GM23248 (cell line): ENCODE data around the gene SLC35F3. TPM values are rescaled to one million over a fixed set of nuclear protein-coding genes. Genes with fewer than 3 reads are reported as not detected.

Source experiments
- DNase-seq: peaks from one replicate; pipeline ENCODE4 v3.0.0-alpha.2; 2015
- H2AFZ ChIP-seq: fragments of 200-600 bp; sonication (generic); 2 replicates; pipeline ENCODE4 v1.6.1; 2016; ENCODE audit warnings: antibody characterized with exemption
- H3F3A ChIP-seq: fragments of 200-600 bp; sonication (generic); 2 replicates; pipeline ENCODE4 v1.6.1; 2016; ENCODE audit warnings: mild to moderate bottlenecking, antibody characterized with exemption, mixed run types; ENCODE audit not compliant: insufficient read depth
- H3K27ac ChIP-seq: fragments of 200-600 bp; sonication (generic); 2 replicates; pipeline ENCODE4 v1.5.1; 2016; ENCODE audit warnings: mild to moderate bottlenecking
- H3K27me3 ChIP-seq: fragments of 200-600 bp; sonication (generic); replicated peaks from 2 replicates; pipeline ENCODE4 v1.6.1; 2016; ENCODE audit warnings: mild to moderate bottlenecking; ENCODE audit not compliant: insufficient read depth
- H3K36me3 ChIP-seq: fragments of 200-600 bp; sonication (generic); 2 replicates; pipeline ENCODE4 v1.6.1; 2016; ENCODE audit warnings: low read depth, mild to moderate bottlenecking
- H3K4me1 ChIP-seq: fragments of 200-600 bp; sonication (generic); 2 replicates; pipeline ENCODE4 v1.6.1; 2016; ENCODE audit warnings: mild to moderate bottlenecking; ENCODE audit not compliant: insufficient read depth
- H3K4me2 ChIP-seq: fragments of 200-600 bp; sonication (generic); one replicate; pipeline ENCODE4 v1.6.1; 2016; ENCODE audit warnings: mild to moderate bottlenecking; ENCODE audit not compliant: unreplicated experiment
- H3K4me3 ChIP-seq: fragments of 200-600 bp; sonication (generic); 2 replicates; pipeline ENCODE4 v1.5.1; 2016; ENCODE audit warnings: mild to moderate bottlenecking
- H3K79me2 ChIP-seq: fragments of 200-600 bp; sonication (generic); 2 replicates; pipeline ENCODE4 v1.6.1; 2016; ENCODE audit warnings: mild to moderate bottlenecking; ENCODE audit not compliant: insufficient read depth
- H3K9ac ChIP-seq: fragments of 200-600 bp; sonication (generic); 2 replicates; pipeline ENCODE4 v1.6.1; 2016; ENCODE audit warnings: mild to moderate bottlenecking
- H3K9me2 ChIP-seq: fragments of 200-600 bp; sonication (generic); 2 replicates; pipeline ENCODE4 v1.6.1; 2016; ENCODE audit warnings: mixed run types, mild to moderate bottlenecking, moderate library complexity; ENCODE audit not compliant: insufficient read depth
- H3K9me3 ChIP-seq: fragments of 200-600 bp; sonication (generic); one replicate; pipeline ENCODE4 v1.6.1; 2017; ENCODE audit warnings: low read depth
- H4K20me1 ChIP-seq: fragments of 200-600 bp; sonication (generic); 2 replicates; pipeline ENCODE4 v1.6.0; 2016; ENCODE audit not compliant: insufficient read depth
- EZH2 ChIP-seq: fragments of 200-600 bp; sonication (generic); IDR thresholded peaks from 2 replicates; pipeline ENCODE4 v1.6.1; 2018; ENCODE audit warnings: antibody characterized with exemption, mild to moderate bottlenecking; ENCODE audit not compliant: insufficient read depth, poor library complexity, severe bottlenecking
- EZH2phosphoT487 ChIP-seq: fragments of 200-600 bp; sonication (generic); IDR thresholded peaks from 2 replicates; pipeline ENCODE4 v1.6.1; 2018; ENCODE audit warnings: antibody characterized with exemption, moderate library complexity, mild to moderate bottlenecking, low read depth; ENCODE audit not compliant: insufficient read depth
- WGBS, 2 experiments: methylation state at CpG; one replicate each; pipeline ENCODE4 v1.1.6; 2015 to 2017; ENCODE audit warnings: low lambda C conversion rate in 2 of 2, low coverage in 1 of 2; ENCODE audit errors: missing lambda C conversion rate in 2 of 2; 5-methylcytosine and 5-hydroxymethylcytosine counted together
- in situ Hi-C: fragments of 300-500 bp; cut with MboI; formaldehyde crosslinking; loops from 2 replicates; pipeline ENCODE4 v1.15.0; 2020
- polyA plus RNA-seq: library from polyadenylated mRNA; unstranded; fragments of >200 nt; fragmentation: Nextera tagmentation; extraction: Ambion mirVana; gene quantifications from 2 replicates; pipeline ENCODE4 v1.2.1, GENCODE V29; 2016
- total RNA-seq: library from RNA; depleted of rRNA; stranded (reverse); fragments of >200 nt; shearing (Covaris generic); gene quantifications from 2 replicates; pipeline ENCODE4 v1.2.3, GENCODE V29; 2014

The SLC35F3 gene
- total and polyA plus RNA-seq, 2 experiments from 2014 or later = 0.43 to 1.3 TPM

- Histone ChIP-seq H3K27ac (no peak overlapping the region), H3K9ac (no peak overlapping the region), H3K9me3 (no peaks in the 10 kb centered on the region), H4K20me1 (no peaks in the 10 kb centered on the region), H3F3A (no peaks in the 10 kb centered on the region), H3K9me2 (no peaks in the 10 kb centered on the region), H3K4me3 (no peak overlapping the region), H3K4me1 (no peaks in the 10 kb centered on the region), H3K27me3 (0 out of 2 replicates have a peak, but pooled peaks cover 4% of the 10 kb centered on the region), H3K4me2 (no peak overlapping the region), H3K36me3 (no peaks in the 10 kb centered on the region), H3K79me2 (no peaks in the 10 kb centered on the region), H2AFZ (no peak overlapping the region)
- in situ Hi-C loops = no loop called here
- no peak for DNase-seq
- TF ChIP-seq EZH2 (no peak), EZH2phosphoT487 (no peak)
- WGBS, 2 experiments = 18 to 36% methylated on average over 4 of the region's 4 CpGs
Measured at GRCh38 chr1:234235434-234235881, 331.0 kb downstream of the SLC35F3 start.

- Histone ChIP-seq H2AFZ (no peak overlapping the region), H3K9ac (no peak overlapping the region), H3K4me1 (no peaks in the 10 kb centered on the region), H3K27ac (no peak overlapping the region), H3K36me3 (no peaks in the 10 kb centered on the region), H3K4me3 (no peak overlapping the region), H4K20me1 (no peaks in the 10 kb centered on the region), H3K9me3 (no peaks in the 10 kb centered on the region), H3F3A (no peaks in the 10 kb centered on the region), H3K4me2 (no peak overlapping the region), H3K79me2 (no peaks in the 10 kb centered on the region), H3K27me3 (0 out of 2 replicates have a peak, but pooled peaks cover 4% of the 10 kb centered on the region), H3K9me2 (no peaks in the 10 kb centered on the region)
- DNase-seq = no peak
- 32 to 43% methylated on average over 2 of the region's 2 CpGs for WGBS, 2 experiments
- in situ Hi-C loops = no loop called here
- TF ChIP-seq EZH2 (no peak), EZH2phosphoT487 (no peak)
Measured at GRCh38 chr1:234237393-234237792, 332.9 kb downstream of the SLC35F3 start.

GRCh38 chr1:234238060-234238459, 333.6 kb downstream of the SLC35F3 start:
- Histone ChIP-seq H3K4me2 (no peak overlapping the region), H3K9ac (no peak overlapping the region), H3K9me2 (no peaks in the 10 kb centered on the region), H3K4me1 (no peaks in the 10 kb centered on the region), H3K27me3 (0 out of 2 replicates have a peak, but pooled peaks cover 4% of the 10 kb centered on the region), H4K20me1 (no peaks in the 10 kb centered on the region), H3K36me3 (no peaks in the 10 kb centered on the region), H3F3A (no peaks in the 10 kb centered on the region), H3K27ac (no peak overlapping the region), H2AFZ (no peak overlapping the region), H3K4me3 (no peak overlapping the region), H3K79me2 (no peaks in the 10 kb centered on the region), H3K9me3 (no peaks in the 10 kb centered on the region)
- no peak for DNase-seq
- in situ Hi-C loops = no loop called here
- TF ChIP-seq EZH2 (no peak), EZH2phosphoT487 (no peak)
- 9 to 12% methylated on average over 1 of the region's 1 CpG for WGBS, 2 experiments

- Histone ChIP-seq H3K4me2 (no peak overlapping the region), H3F3A (no peaks in the 10 kb centered on the region), H3K27ac (no peak overlapping the region), H3K4me1 (no peaks in the 10 kb centered on the region), H3K9me2 (no peaks in the 10 kb centered on the region), H3K79me2 (no peaks in the 10 kb centered on the region), H4K20me1 (no peaks in the 10 kb centered on the region), H3K27me3 (no peaks in the 10 kb centered on the region), H3K9me3 (no peaks in the 10 kb centered on the region), H3K36me3 (no peaks in the 10 kb centered on the region), H3K4me3 (no peak overlapping the region), H2AFZ (no peak overlapping the region), H3K9ac (no peak overlapping the region)
- whole genome bisulfite sequencing, 2 experiments = 48 to 51% methylated on average over 2 of the region's 2 CpGs
- in situ Hi-C loops = no loop called here
- DNase-seq = no peak
- no peak for TF ChIP-seq EZH2
- no peak for TF ChIP-seq EZH2phosphoT487
Measured at GRCh38 chr1:234239515-234239914, 335.0 kb downstream of the SLC35F3 start.

- no peak overlapping the region for H3K27ac ChIP-seq
- no peaks in the 10 kb centered on the region for H3K9me2 ChIP-seq
- no peaks in the 10 kb centered on the region for H3K9me3 ChIP-seq
- 43 to 49% methylated on average over 9 of the region's 9 CpGs for WGBS, 2 experiments
- H3F3A ChIP-seq = no peaks in the 10 kb centered on the region
- H3K9ac ChIP-seq = no peak overlapping the region
- no peak for DNase-seq
- H3K4me3 ChIP-seq = no peak overlapping the region
- no peak overlapping the region for H3K4me2 ChIP-seq
- H3K4me1 ChIP-seq = no peaks in the 10 kb centered on the region
- H3K79me2 ChIP-seq = no peaks in the 10 kb centered on the region
- no peak overlapping the region for H2AFZ ChIP-seq
- no peaks in the 10 kb centered on the region for H4K20me1 ChIP-seq
- H3K27me3 ChIP-seq = no peaks in the 10 kb centered on the region
- TF ChIP-seq EZH2phosphoT487 (no peak), EZH2 (no peak)
- in situ Hi-C loops = no loop called here
- no peaks in the 10 kb centered on the region for H3K36me3 ChIP-seq
Measured at GRCh38 chr1:234239936-234240335, 335.5 kb downstream of the SLC35F3 start.
